ENCODE data around the gene FHAD1. TPM values are rescaled to one million over a fixed set of nuclear protein-coding genes. Genes with fewer than 3 reads are reported as not detected.

FHAD1 gene
- total and polyA plus RNA-seq, 2 of the 13 experiments (the other 11 are each of a cell fraction or from before 2014, with no cell fraction given) = not detected

DNA sequence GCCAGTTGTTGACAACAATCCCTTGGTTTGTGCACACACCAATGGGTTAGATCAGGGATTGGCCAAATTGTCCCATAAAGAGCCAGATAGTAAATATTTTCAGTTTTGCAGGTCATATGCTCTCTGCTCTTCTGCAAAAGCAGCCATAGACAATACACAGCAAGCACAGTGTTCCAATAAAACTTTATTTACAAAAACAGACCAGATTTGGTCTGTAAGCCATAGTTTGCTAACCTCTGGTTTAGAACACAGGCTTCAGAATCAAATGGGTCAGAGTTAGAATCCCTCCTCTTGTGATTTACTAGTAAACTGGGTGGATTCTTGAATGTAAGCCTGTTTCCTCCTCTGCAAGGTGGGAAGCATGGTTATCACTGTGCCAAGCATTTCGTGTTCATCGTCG is 97.4 kb downstream of the FHAD1 start (continued):
- no peak for TF ChIP-seq ZNF687 (CRISPR knock-in tag; IDR thresholded peaks at IDR 0.05)

- in situ Hi-C loops (cut with HindIII; ENCODE audit: extremely low pct_ligation_motif_present, low pct_unique_long_range_greater_than_20kb) (no loop called here), intact Hi-C loops (cut with micrococcal nuclease; ENCODE audit: unreplicated experiment) (no loop called here)
- Histone ChIP-seq H2AFZ (ENCODE audit: low read length) (no peak overlapping the region), H3K27me3 (ENCODE audit: control insufficient read depth in 1 of 2, insufficient read depth in 2 of 2, low read length in 2 of 2) (peaks cover 0 to 21% of the 10 kb centered on the region in 2 experiments; a peak in 4 of 5 replicates), H3K36me3 (replicated peaks in 1 of 2; ENCODE audit: control insufficient read depth in 1 of 2, insufficient read depth in 2 of 2, low read length in 2 of 2) (no peaks in the 10 kb centered on the region), H4K20me1 (ENCODE audit: insufficient read depth, low read length) (no peaks in the 10 kb centered on the region), H3K9me3 (ENCODE audit: low read length) (no peaks in the 10 kb centered on the region), H3K4me3 (replicated peaks in 1 of 3; ENCODE audit: insufficient read depth in 1 of 3, low read depth in 2 of 3, low read length in 3 of 3) (no peak overlapping the region), H3K9ac (ENCODE audit: insufficient read depth, low read depth, low read length) (no peak overlapping the region), H3K4me2 (ENCODE audit: low read depth, low read length) (no peak overlapping the region), H3K79me2 (ENCODE audit: insufficient read depth, low read length) (no peaks in the 10 kb centered on the region), H3K4me1 (ENCODE audit: insufficient read depth, low read length) (peaks cover 32% of the 10 kb centered on the region), H3K27ac (ENCODE audit: extremely low read length, insufficient read depth, low read length) (no peak overlapping the region)
- ATAC-seq = no peak
- BruUV-seq (replicated peaks) = no TSS peak
- WGBS (ENCODE audit: low lambda C conversion rate) = 64% methylated on average over 22 of the region's 23 CpGs
- ChIA-PET CTCF (ENCODE audit: low intra/inter-chr PET ratio, low total read pairs) (no interaction called here), POLR2A (no interaction called here)
- no peak for DNase-seq (ENCODE audit: low spot score)
- FAIRE-seq = no peak
- TF ChIP-seq, protein P1, sequence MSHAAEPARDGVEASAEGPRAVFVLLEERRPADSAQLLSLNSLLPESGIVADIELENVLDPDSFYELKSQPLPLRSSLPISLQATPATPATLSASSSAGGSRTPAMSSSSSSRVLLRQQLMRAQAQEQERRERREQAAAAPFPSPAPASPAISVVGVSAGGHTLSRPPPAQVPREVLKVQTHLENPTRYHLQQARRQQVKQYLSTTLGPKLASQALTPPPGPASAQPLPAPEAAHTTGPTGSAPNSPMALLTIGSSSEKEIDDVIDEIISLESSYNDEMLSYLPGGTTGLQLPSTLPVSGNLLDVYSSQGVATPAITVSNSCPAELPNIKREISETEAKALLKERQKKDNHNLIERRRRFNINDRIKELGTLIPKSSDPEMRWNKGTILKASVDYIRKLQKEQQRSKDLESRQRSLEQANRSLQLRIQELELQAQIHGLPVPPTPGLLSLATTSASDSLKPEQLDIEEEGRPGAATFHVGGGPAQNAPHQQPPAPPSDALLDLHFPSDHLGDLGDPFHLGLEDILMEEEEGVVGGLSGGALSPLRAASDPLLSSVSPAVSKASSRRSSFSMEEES (CRISPR knock-in tag; IDR thresholded peaks at IDR 0.05) = no peak
- TF ChIP-seq RELA (CRISPR knock-in tag; IDR thresholded peaks at IDR 0.05) = no peak
- TF ChIP-seq ZNF577 (CRISPR knock-in tag; IDR thresholded peaks at IDR 0.05; ENCODE audit: borderline replicate concordance, low read depth) = no peak
- TF ChIP-seq GATAD2A (CRISPR knock-in tag; IDR thresholded peaks at IDR 0.05) = no peak
- no peak for TF ChIP-seq ZNF333 (CRISPR knock-in tag; IDR thresholded peaks at IDR 0.05; ENCODE audit: borderline replicate concordance)
- TF ChIP-seq SCMH1 (CRISPR knock-in tag; IDR thresholded peaks at IDR 0.05; ENCODE audit: borderline replicate concordance) = no peak
- TF ChIP-seq PPARG (CRISPR knock-in tag; conservative IDR thresholded peaks at IDR 0.05) = no peak
- TF ChIP-seq DNMT1 (CRISPR knock-in tag; IDR thresholded peaks at IDR 0.05) = no peak
- no peak for TF ChIP-seq NCOR1 (IDR thresholded peaks at IDR 0.05; ENCODE audit: borderline replicate concordance, low read length)
- TF ChIP-seq NFKBIZ (CRISPR knock-in tag; IDR thresholded peaks at IDR 0.05) = no peak
- TF ChIP-seq ZFP37 (CRISPR knock-in tag; IDR thresholded peaks at IDR 0.05; ENCODE audit: borderline replicate concordance) = no peak
- no peak for TF ChIP-seq ZBTB7B (CRISPR knock-in tag; IDR thresholded peaks at IDR 0.05)
- no peak for TF ChIP-seq ZNF674 (CRISPR knock-in tag; IDR thresholded peaks at IDR 0.05; ENCODE audit: low read depth)
- TF ChIP-seq IRX3 (CRISPR knock-in tag; IDR thresholded peaks at IDR 0.05; ENCODE audit: borderline replicate concordance, low read depth) = no peak
- TF ChIP-seq ETV5 (CRISPR knock-in tag; IDR thresholded peaks at IDR 0.05; ENCODE audit: borderline replicate concordance) = no peak
- TF ChIP-seq ZNF354B (CRISPR knock-in tag; IDR thresholded peaks at IDR 0.05) = no peak
- TF ChIP-seq AGO1 (IDR thresholded peaks at IDR 0.05; ENCODE audit: low read depth, low read length, poor library complexity, severe bottlenecking) = no peak
Observed at GRCh38 chr1:15344800-15345704, 98.0 kb downstream of the FHAD1 start.

Measured in HepG2 (cell line).